ENCODE data around the gene TGFBR3.

Gene TGFBR3

GRCh38 chr1:91708691-91709090, 177.3 kb downstream of the TGFBR3 start:
- no peak for DNase-seq (ENCODE audit: low read depth)

- DNase-seq (ENCODE audit: low read depth) = no peak
Observed at GRCh38 chr1:91707890-91708218, 178.1 kb downstream of the TGFBR3 start.

GRCh38 chr1:91707114-91707889, 178.6 kb downstream of the TGFBR3 start:
- no peak for DNase-seq (ENCODE audit: low read depth)

GRCh38 chr1:91706140-91706957, 179.6 kb downstream of the TGFBR3 start:
- no peak for DNase-seq (ENCODE audit: low read depth)

- DNase-seq (ENCODE audit: low read depth) = no peak
Observed at GRCh38 chr1:91704746-91705145, 181.2 kb downstream of the TGFBR3 start.

GRCh38 chr1:91703095-91703494, 182.9 kb downstream of the TGFBR3 start:
- DNase-seq (ENCODE audit: low read depth) = no peak

- DNase-seq (ENCODE audit: low read depth) = no peak
Observed at GRCh38 chr1:91701472-91701869, 184.5 kb downstream of the TGFBR3 start.

GRCh38 chr1:91700771-91701471, 185.0 kb downstream of the TGFBR3 start:
- DNase-seq (ENCODE audit: low read depth) = no peak

GRCh38 chr1:91700332-91700731, 185.6 kb downstream of the TGFBR3 start:
- DNase-seq (ENCODE audit: low read depth) = no peak

- DNase-seq (ENCODE audit: low read depth) = no peak
Observed at GRCh38 chr1:91699339-91699974, 186.5 kb downstream of the TGFBR3 start.

- no peak for DNase-seq (ENCODE audit: low read depth)
Observed at GRCh38 chr1:91697861-91698260, 188.1 kb downstream of the TGFBR3 start.

GRCh38 chr1:91697416-91697815, 188.5 kb downstream of the TGFBR3 start:
- DNase-seq (ENCODE audit: low read depth) = no peak

- DNase-seq (ENCODE audit: low read depth) = no peak
Observed at GRCh38 chr1:91696321-91696720, 189.6 kb downstream of the TGFBR3 start.

- no peak for DNase-seq (ENCODE audit: low read depth)
Observed at GRCh38 chr1:91693557-91693956, 192.4 kb downstream of the TGFBR3 start.

GRCh38 chr1:91691525-91691924, 194.4 kb downstream of the TGFBR3 start:
- DNase-seq (ENCODE audit: low read depth) = no peak

- DNase-seq (ENCODE audit: low read depth) = no peak
Observed at GRCh38 chr1:91689641-91690481, 196.1 kb downstream of the TGFBR3 start.

GRCh38 chr1:91687452-91687851, 198.5 kb downstream of the TGFBR3 start:
- DNase-seq (ENCODE audit: low read depth) = no peak

- DNase-seq (ENCODE audit: low read depth) = no peak
Observed at GRCh38 chr1:91685994-91686393, 200.0 kb downstream of the TGFBR3 start.

GRCh38 chr1:91684481-91685196, 201.3 kb downstream of the TGFBR3 start:
- DNase-seq (ENCODE audit: low read depth) = no peak

- DNase-seq (ENCODE audit: low read depth) = no peak
Observed at GRCh38 chr1:91683598-91683951, 202.4 kb downstream of the TGFBR3 start.

Measured in activated T-helper 9 cell treated with anti-CD3 and anti-CD28 coated beads, Interleukin-2, amount 50 U/mL, for 16 hours (primary cell).